Endometrial microvascular endothelial cells (primary cell): ENCODE data around the gene GXYLT1. TPM values are rescaled to one million over a fixed set of nuclear protein-coding genes. Genes with fewer than 3 reads are reported as not detected.

Source experiments
- in situ Hi-C: cut with HindIII; loops from 2 replicates; pipeline ENCODE4 v1.10.0; 2017; ENCODE audit warnings: low sequenced_read_pairs, low pct_unique_long_range_greater_than_20kb; ENCODE audit errors: inconsistent ontology term
- total RNA-seq: library from RNA; depleted of rRNA; stranded (reverse); fragments of >200 nt; gene quantifications from one replicate; pipeline ENCODE4 v1.2.3, GENCODE V29; 2015; ENCODE audit errors: inconsistent ontology term

GXYLT1 gene
- total RNA-seq, 1 donor from 2014 or later, result 23.5 TPM

GRCh38 chr12:42156232-42156631 is 11.6 kb upstream of the GXYLT1 start:
- in situ Hi-C loops, result loop anchor here (10.0 kb wide), 1 partner anchor 169 kb away; the partner anchor contains the start of genes PPHLN1 and ZCRB1

- in situ Hi-C loops, result no loop called here
These were observed 1.0 kb upstream of the GXYLT1 start for GRCh38 chr12:42145552-42146215.

- in situ Hi-C loops, result no loop called here
These were observed 499 bp upstream of the GXYLT1 start for GRCh38 chr12:42145197-42145549.

- in situ Hi-C loops, result no loop called here
These were observed 591 bp downstream of the GXYLT1 start for GRCh38 chr12:42144158-42144407.

GRCh38 chr12:42143452-42144157 is 1.1 kb downstream of the GXYLT1 start:
- in situ Hi-C loops, result no loop called here

- in situ Hi-C loops, result no loop called here
These were observed 2.6 kb downstream of the GXYLT1 start for GRCh38 chr12:42141981-42142606.

- in situ Hi-C loops, result no loop called here
These were observed 3.8 kb downstream of the GXYLT1 start for GRCh38 chr12:42140901-42141300.

- in situ Hi-C loops, result no loop called here
These were observed 9.3 kb downstream of the GXYLT1 start for GRCh38 chr12:42135259-42135814.

GRCh38 chr12:42130672-42131402 is 13.8 kb downstream of the GXYLT1 start:
- in situ Hi-C loops, result no loop called here

GRCh38 chr12:42129595-42130204 is 15.0 kb downstream of the GXYLT1 start:
- in situ Hi-C loops, result no loop called here

GRCh38 chr12:42128888-42129287 is 15.8 kb downstream of the GXYLT1 start:
- in situ Hi-C loops, result no loop called here

- in situ Hi-C loops, result no loop called here
These were observed 16.3 kb downstream of the GXYLT1 start for GRCh38 chr12:42128327-42128726.

- in situ Hi-C loops, result no loop called here
These were observed 17.7 kb downstream of the GXYLT1 start for GRCh38 chr12:42126963-42127362.

- in situ Hi-C loops, result no loop called here
These were observed 19.3 kb downstream of the GXYLT1 start for GRCh38 chr12:42125388-42125767.

GRCh38 chr12:42124764-42125387 is 19.8 kb downstream of the GXYLT1 start:
- in situ Hi-C loops, result no loop called here

- in situ Hi-C loops, result no loop called here
These were observed 25.5 kb downstream of the GXYLT1 start for GRCh38 chr12:42119085-42119633.

- in situ Hi-C loops, result no loop called here
These were observed 26.4 kb downstream of the GXYLT1 start for GRCh38 chr12:42118136-42118879.

GRCh38 chr12:42109031-42109430 is 35.6 kb downstream of the GXYLT1 start:
- in situ Hi-C loops, result no loop called here
